GM19328 (cell line): Measurements from ENCODE around the gene OR13A1.
"Not testable (repeated sequence)": the region's sequence is repeated elsewhere in the genome, so short reads cannot be mapped to it uniquely, and the experiment has no call there.

Experiments used
- ATAC-seq: cut with Tn5 transposase; IDR thresholded peaks from one replicate; pipeline ENCODE4 v1.9.1; 2021; ENCODE audit warnings: mild to moderate bottlenecking, moderate library complexity; ENCODE audit not compliant: unreplicated experiment

The OR13A1 gene, protein sequence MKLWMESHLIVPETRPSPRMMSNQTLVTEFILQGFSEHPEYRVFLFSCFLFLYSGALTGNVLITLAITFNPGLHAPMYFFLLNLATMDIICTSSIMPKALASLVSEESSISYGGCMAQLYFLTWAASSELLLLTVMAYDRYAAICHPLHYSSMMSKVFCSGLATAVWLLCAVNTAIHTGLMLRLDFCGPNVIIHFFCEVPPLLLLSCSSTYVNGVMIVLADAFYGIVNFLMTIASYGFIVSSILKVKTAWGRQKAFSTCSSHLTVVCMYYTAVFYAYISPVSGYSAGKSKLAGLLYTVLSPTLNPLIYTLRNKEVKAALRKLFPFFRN

DNA sequence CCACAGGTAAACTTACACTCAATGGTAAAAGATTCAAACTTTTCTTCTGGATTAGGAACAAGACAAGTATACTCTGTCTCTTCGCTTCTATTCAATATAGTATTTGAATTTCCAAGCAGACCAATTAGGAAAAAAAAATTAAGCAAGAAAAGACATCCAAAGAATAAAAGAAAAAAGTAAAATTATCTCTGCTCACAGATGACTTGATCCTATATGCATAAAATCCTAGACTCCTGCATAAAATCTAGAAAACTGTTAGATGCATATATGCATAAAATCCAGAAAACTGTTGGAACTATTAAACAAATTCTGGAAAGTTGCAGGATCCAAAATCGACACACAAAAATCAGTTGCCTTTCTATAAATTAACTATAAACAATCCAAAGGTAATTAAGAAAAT, at the start of gene OR13A1:
TSS of gene OR13A1 (minus strand) at position 101 of the 400 bp plus-strand sequence. CDS start 11,186 bp downstream, outside the sequence.
- ATAC-seq, result no peak

DNA sequence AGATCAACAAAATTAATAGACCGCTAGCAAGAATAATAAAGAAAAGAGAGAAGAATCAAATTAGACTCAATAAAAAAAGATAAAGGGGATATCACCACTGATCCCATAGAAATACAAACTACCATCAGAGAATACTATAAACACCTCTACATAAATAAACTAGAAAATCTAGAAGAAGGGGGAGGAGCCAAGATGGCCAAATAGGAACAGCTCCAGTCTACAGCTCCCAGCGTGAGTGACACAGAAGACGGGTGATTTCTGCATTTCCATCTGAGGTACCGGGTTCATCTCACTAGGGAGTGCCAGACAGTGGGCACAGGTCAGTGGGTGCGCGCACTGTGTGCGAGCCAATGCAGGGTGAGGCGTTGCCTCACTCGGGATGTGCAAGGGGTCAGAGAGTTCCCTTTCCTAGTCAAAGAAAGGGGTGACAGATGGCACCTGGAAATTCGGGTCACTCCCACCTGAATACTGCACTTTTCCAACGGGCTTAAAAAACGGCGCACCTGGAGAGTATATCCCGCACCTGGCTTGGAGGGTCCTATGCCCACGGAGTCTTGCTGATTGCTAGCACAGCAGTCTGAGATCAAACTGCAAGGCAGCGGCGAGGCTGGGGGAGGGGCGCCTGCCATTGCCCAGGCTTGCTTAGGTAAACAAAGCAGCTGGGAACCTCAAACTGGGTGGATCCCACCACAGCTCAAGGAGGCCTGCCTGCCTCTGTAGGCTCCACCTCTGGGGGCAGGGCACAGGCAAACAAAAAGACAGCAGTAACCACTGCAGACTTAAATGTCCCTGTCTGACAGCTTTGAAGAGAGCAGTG, 46.8 kb upstream of the OR13A1 start:
- not testable (repeated sequence) for ATAC-seq

DNA sequence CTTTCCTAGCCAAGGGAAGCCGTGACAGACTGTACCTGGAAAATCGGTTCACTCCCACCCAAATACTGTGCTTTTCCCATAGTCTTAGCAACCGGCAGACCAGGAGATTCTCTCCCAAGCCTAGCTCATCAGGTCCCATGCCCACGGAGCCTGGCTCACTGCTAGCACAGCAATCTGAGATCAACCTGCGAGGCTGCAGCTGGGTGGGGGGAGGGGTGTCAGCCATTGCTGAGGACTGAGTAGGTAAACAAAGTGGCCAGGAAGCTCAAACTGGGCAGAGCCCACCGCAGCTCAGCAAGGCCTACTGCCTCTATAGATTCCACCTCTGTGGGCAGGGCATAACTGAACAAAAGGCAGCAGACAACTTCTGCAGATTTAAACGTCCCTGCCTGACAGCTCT, 43.6 kb upstream of the OR13A1 start:
- ATAC-seq, result not testable (repeated sequence)

DNA sequence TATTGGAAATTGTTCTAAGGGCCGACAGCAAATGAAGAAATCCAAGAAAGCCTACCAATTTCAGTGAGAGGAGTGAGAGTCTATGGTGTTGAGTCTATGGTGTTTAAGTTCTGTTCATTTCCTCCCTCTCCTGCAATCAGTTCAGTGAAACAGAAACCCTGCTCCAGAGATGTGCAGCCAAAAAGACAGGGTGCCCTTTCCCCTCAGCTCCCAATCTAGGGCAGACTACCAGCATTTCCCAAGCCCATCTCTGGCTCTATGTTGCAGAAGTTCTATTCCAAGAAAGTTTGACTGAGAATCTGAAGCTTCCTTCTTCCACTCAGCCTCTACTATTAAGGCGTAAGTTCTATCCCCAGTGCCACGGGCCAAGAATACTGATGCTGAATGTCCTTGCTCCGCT, 40.1 kb upstream of the OR13A1 start:
- no peak for ATAC-seq

DNA sequence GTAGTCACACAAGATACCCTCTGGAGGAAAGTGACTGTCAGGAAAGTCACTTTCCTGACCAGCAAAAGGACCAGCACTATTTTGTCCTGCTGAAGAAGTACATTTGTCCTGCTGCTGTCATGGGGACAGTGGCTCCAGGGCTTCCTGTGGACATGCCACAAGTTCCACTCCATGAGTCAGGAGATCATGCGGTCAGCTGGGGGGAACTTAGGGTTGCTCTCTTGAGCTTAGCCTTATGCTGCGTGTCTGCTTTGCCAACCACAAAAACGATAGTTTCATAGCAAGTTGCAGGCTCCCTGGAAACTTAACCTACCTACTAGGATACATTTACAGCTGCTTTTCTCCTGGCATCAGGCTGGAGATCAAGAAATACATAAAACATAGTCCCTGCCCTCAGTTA, 38.9 kb upstream of the OR13A1 start:
- ATAC-seq, result no peak

DNA sequence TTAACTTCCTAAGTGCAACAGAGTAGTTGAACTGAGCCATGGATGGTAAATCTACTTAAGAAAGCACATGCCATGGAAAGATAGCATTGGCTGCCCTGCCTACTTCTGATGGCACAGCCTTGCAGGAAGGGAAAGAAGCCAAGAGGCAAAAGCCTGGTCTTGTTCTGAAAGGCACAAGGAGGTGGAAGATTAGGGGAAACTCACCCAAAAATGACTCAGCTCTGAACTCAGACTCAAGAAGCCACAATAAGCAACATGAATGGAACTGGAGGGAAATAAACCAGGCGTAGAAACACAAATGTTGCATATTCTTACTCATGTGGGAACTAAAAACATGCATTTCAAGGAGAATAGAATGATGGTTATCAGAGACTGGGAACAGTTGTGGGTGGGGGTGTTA, 37.8 kb upstream of the OR13A1 start:
- no peak for ATAC-seq

DNA sequence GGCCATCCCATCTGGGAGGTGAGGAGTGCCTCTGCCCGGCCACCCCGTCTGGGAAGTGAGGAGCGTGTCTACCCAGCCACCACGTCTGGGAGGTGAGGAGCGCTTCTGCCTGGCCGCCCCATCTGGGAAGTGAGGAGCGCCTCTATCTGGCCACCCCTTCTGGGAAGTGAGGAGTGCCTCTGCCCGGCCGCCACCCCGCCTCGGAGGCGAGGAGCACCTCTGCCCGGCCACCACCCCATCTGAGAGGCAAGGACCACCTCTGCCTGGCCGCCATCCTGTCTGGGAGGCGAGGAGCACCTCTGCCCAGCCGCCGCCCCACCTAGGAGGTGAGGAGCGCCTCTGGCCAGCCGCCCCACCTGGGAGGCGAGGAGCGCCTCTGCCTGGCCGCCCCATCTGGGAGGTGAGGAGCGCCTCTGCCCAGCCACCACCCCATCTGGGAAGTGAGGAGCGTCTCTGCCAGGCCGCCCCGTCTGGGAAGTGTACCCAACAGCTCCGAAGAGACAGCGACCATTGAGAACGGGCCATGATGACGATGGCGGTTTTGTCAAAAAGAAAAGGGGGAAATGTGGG, 32.9 kb upstream of the OR13A1 start:
- not testable (repeated sequence) for ATAC-seq

DNA sequence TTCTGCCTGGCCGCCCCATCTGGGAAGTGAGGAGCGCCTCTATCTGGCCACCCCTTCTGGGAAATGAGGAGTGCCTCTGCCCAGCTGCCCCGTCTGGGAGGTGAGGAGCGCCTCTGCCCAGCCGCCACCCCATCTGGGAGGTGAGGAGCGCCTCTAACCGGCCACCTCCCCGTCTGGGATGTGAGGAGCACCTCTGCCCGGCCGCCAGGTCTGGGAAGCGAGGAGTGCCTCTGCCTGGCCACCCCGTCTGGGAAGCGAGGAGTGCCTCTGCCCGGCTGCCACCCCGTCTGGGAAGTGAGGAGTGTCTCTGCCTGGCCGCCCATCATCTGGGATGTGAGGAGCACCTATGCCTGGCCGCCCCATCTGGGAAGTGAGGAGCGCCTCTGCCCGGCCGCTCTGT, 32.1 kb upstream of the OR13A1 start:
- ATAC-seq, result not testable (repeated sequence)

DNA sequence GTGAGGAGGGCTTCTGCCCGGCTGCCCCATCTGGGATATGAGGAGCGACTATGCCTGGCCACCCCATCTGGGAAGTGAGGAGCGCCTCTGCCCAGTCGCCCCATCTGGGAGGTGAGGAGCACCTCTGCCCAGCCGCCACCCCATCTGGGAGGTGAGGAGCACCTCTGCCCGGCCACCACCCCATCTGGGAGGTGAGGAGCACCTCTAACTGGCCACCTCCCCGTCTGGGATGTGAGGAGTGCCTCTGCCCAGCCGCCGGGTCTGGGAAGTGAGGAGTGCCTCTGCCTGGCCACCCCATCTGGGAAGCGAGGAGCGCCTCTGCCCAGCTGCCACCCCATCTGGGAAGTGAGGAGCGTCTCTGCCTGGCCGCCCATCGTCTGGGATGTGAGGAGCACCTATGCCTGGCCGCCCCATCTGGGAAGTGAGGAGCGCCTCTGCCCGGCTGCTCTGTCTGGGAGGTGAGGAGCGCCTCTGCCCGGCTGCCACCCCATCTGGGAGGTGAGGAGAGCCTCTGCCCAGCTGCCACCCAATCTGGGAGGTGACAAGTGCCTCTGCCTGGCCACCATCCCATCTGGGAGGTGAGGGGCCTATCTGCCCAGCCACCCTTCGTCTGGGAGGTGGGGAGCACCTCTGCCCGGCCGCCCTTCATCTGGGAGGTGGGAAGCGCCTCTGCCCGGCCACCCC, 31.4 kb upstream of the OR13A1 start:
- not testable (repeated sequence) for ATAC-seq

DNA sequence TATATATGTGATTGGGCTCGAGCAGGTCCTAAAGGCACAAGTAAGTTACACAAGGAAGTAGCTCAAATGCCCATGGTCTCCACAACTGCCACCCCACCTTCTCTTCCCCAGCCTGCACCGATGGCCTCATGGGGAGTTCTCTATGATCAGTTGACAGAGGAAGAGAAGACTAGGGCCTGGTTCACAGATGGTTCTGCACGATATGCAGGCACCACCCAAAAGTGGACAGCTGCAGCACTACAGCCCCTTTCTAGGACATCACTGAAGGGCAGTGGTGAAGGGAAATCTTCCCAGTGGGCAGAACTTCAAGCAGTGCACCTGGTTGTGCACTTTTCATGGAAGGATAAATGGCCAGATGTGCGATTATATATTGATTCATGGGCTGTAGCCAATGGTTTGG, 25.0 kb upstream of the OR13A1 start:
- not testable (repeated sequence) for ATAC-seq

DNA sequence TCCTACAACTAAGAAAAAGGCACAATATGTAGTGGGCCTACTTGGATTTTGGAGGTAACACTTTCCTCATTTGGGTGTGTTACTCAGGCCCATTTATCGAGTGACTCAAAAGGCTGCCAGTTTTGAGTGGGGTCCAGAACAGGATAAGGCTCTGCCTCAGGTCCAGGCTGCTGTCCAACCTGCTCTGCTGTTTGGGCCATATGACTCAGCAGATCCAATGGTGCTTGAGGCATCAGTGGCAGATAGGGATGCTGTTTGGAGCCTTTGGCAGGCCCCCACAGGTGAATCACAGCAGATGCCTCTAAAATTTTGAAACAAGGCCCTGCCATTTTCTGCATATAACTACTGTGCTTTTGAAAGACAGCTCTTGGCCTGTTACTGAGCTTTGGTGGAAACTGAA, 24.5 kb upstream of the OR13A1 start:
- ATAC-seq, result no peak

DNA sequence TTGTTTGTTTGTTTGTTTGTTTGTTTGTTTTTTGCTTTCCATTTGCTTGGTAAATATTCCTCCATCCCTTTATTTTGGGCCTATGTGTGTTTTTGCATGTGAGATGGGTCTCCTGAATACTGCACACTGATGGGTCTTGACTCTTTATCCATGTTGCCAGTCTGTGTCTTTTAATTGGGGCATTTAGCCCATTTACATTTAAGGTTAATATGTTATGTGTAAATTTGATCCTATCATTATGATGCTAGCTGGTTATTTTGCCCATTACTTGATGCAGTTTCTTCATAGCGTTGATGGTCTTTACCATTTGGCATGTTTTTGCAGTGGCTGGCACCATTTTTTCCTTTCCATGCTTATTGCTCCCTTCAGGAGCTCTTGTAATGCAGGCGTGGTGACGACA, 16.4 kb upstream of the OR13A1 start:
- not testable (repeated sequence) for ATAC-seq

DNA sequence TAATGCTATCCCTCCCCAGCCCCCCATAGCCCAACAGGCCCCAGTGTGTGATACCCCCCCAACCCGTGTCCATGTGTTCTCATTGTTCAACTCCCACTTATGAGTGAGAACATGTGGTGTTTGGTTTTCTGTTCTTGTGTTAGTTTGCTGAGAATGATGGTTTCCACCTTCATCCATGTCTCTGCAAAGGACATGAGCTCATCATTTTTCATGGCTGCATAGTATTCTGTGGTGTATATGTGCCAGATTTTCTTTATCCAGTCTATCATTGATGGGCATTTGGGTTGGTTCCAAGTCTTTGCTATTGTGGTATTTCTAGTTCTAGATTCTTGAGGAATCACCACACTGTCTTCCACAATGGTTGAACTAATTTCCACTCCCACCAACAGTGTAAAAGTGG, 11.5 kb upstream of the OR13A1 start:
- not testable (repeated sequence) for ATAC-seq

DNA sequence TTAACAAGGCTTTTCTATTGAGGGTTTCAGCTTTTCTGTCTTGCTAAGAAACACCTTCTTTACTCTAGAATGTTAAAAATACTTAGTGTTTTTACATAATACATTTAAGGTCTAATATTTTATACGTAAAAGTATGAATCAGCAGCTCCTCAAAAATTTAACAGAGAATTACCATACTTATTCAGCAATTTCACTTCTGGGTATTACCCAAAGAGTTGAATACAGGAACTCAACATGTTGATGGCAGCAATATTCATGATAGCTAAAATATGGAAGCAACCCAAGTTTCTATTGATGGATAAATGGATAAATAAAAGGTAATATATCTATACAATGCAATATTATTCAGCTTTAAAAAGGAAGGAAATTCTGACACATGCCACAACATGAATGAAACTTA, 9.7 kb upstream of the OR13A1 start:
- ATAC-seq, result no peak

DNA sequence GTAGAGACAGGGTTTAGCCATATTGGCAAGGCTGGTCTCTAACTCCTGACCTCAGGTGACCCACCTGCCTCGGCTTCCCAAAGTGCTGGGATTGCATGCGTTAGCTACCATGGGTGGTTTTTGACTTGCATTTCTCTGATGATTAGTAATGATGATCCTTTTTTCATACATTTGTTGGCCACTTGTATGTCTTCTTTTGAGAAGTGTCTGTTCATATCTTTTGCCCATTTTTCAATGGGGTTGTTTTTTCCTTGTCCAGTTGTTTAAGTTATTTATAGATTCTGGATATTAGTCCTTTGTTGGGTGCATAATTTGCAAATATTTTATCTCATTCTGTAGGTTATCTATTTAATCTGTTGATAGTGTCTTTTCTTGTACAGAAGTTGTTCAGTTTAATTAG, 4.3 kb upstream of the OR13A1 start:
- ATAC-seq, result no peak

DNA sequence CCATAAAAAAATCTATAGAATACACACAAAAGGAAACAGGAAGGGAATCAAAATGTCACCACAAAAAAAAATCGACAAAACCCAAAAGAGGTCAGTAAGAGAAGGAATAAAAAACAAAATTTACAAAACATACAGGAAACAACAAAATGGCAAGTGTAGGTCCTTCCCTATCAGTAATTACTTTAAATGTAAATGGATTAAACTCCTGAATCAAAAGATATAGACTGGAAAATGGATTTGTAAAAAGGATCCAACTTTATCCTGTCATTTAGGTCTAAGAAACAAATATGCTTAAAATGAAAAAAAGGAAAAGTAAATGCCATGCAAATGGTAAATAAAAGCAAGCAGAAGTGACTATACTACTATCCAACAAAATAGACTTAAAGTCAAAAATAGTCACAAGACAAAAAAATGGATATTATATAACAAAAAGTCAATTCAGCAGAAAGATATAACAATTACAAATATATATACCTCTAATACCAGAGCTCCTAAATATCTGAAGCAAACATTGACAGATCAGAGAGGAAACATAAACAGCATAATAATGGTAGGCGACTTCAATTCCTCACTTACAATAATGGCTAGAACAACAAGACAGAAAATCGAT, 2.0 kb downstream of the OR13A1 start:
- ATAC-seq, result no peak

DNA sequence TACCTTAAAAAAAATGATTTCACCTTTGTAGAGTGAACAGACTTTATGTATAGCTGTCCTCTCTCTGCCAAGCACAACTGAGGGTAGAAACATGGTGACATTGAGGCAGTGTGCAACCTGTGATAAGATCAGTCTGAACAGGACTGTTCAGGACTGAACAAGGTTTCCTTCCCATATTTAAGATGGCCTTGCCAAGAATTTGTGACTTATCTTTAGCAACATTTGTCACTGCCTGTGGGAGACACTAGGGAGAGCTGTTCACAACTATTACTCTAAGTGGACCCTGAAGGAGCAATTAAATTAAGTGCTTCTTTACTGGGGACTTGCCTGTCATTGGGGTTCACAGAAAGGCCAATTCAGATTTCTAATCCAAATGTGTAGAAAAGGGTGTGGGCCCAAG, 6.7 kb downstream of the OR13A1 start:
- no peak for ATAC-seq

DNA sequence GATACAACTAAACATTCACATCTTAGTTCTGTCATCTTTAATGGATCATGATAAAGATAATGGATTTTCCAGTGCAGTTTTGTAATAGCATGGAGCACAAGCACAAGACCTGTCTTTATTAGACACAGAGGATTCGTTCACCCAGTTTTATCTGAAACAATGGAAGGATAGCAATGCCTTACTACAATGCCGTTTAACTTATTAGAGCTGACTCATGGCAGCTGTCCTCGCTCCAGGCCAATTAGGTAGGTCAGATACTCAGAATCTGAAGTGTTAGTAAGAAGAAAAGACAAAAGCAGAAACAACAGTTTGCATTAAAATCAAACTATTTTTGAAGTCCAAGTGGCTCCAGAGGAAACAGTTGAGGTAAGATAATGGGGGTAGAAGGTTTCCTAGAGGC, 12.8 kb downstream of the OR13A1 start:
- no peak for ATAC-seq

DNA sequence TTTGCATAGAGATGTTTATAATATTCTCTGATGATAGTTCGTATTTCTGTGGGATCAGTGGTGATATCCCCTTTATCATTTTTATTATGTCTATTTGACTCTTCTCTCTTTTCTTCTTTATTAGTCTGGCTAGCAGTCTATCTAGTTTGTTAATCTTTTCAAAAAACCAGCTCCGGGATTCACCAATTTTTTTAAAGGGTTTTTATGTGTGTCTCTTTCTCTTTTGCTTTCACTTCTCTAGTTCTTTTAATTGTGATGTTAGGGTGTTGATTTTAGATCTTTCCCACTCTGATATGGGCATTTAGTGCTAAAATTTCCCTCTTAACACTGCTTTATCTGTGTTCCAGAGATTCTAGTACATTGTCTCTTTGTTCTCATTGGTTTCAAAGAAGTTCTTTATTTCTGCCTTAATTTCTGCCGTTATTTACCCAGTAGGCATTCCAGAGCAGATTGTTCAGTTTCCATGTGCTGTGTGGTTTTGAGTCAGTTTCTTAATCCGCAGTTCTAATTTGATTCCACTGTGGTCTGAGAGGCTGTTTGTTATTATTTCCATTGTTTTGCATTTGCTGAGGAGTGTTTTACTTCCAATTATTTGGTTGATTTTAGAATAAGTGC, 17.0 kb downstream of the OR13A1 start:
- ATAC-seq, result not testable (repeated sequence)

DNA sequence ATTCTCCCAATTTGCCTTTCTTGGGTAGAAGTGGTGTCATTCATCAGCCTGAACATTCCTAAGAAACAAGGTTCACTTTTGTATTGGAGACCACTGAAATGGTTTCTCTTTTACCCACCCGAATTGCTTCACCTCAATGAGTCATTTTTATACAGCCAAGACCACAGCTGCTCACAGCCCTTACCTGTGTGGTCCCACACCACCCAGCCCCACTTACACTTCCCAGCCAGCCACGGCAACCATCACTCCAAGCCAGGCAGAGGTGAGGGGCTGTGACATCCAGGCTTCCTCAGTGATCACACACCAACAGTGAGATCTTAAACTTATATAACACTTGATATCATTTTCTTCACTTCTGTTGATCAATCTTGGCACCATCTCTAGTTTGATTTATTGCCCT, 20.7 kb downstream of the OR13A1 start:
- ATAC-seq, result no peak
